GM23338 (cell line): ENCODE data around the gene CCDC178. TPM values are rescaled to one million over a fixed set of nuclear protein-coding genes. Genes with fewer than 3 reads are reported as not detected.

ENCODE experiments used
- ATAC-seq: fragments of 200-7000 bp; cut with Tn5 transposase; 3 replicates; pipeline ENCODE4 v1.9.1; 2020
- DNase-seq: peaks from one replicate; pipeline ENCODE4 v3.0.0-alpha.2; 2015; ENCODE audit warnings: low spot score
- H2AFZ ChIP-seq: fragments of 200-600 bp; sonication (generic); 2 replicates; pipeline ENCODE4 v1.8.0; 2016; ENCODE audit warnings: antibody characterized with exemption, mild to moderate bottlenecking, moderate library complexity
- H3F3A ChIP-seq: fragments of 200-600 bp; sonication (generic); replicated peaks from 2 replicates; pipeline ENCODE4 v1.8.0; 2017; ENCODE audit warnings: antibody characterized with exemption, mixed run types, low read depth
- H3K27ac ChIP-seq: fragments of 200-600 bp; sonication (generic); 2 replicates; pipeline ENCODE4 v1.6.1; 2016; ENCODE audit warnings: low read depth
- H3K27me3 ChIP-seq: fragments of 200-600 bp; sonication (generic); 2 replicates; pipeline ENCODE4 v1.8.0; 2016; ENCODE audit warnings: mild to moderate bottlenecking, mixed run types, moderate library complexity; ENCODE audit not compliant: insufficient read depth
- H3K36me3 ChIP-seq: fragments of 200-600 bp; sonication (generic); 2 replicates; pipeline ENCODE4 v1.8.0; 2016; ENCODE audit warnings: mild to moderate bottlenecking; ENCODE audit not compliant: insufficient read depth
- H3K4me1 ChIP-seq: fragments of 200-600 bp; sonication (generic); 2 replicates; pipeline ENCODE4 v1.8.0; 2016; ENCODE audit warnings: mild to moderate bottlenecking, moderate library complexity; ENCODE audit not compliant: insufficient read depth
- H3K4me2 ChIP-seq: fragments of 200-600 bp; sonication (generic); 2 replicates; pipeline ENCODE4 v1.7.1; 2017; ENCODE audit warnings: mixed run types
- H3K4me3 ChIP-seq: fragments of 200-600 bp; sonication (generic); 2 replicates; pipeline ENCODE4 v1.6.1; 2016; ENCODE audit warnings: mixed run types
- H3K79me2 ChIP-seq: fragments of 200-600 bp; sonication (generic); replicated peaks from 2 replicates; pipeline ENCODE4 v1.8.0; 2017; ENCODE audit warnings: mild to moderate bottlenecking; ENCODE audit not compliant: insufficient read depth
- H3K9me2 ChIP-seq: fragments of 200-600 bp; sonication (generic); 2 replicates; pipeline ENCODE4 v1.8.0; 2017; ENCODE audit not compliant: insufficient read depth
- H4K20me1 ChIP-seq: fragments of 200-600 bp; sonication (generic); replicated peaks from 2 replicates; pipeline ENCODE4 v1.8.0; 2017; ENCODE audit warnings: mild to moderate bottlenecking; ENCODE audit not compliant: insufficient read depth
- H3K27ac Mint-ChIP-seq: 2 replicates; pipeline ENCODE4 v1.8.0; 2020; ENCODE audit warnings: inconsistent platforms, mild to moderate bottlenecking, moderate library complexity, mixed read lengths
- H3K27me3 Mint-ChIP-seq: 3 replicates; pipeline ENCODE4 v1.8.0; 2022; ENCODE audit warnings: low read depth, mild to moderate bottlenecking, moderate library complexity, mixed read lengths, inconsistent platforms; ENCODE audit not compliant: insufficient read depth, poor library complexity
- H3K36me3 Mint-ChIP-seq: 3 replicates; pipeline ENCODE4 v1.8.0; 2021; ENCODE audit warnings: low read depth, mild to moderate bottlenecking, inconsistent platforms, moderate library complexity, mixed read lengths
- H3K4me1 Mint-ChIP-seq: 3 replicates; pipeline ENCODE4 v1.8.0; 2020; ENCODE audit warnings: mild to moderate bottlenecking, inconsistent platforms, mixed read lengths
- H3K4me3 Mint-ChIP-seq: 3 replicates; pipeline ENCODE4 v1.8.0; 2021; ENCODE audit warnings: moderate library complexity, mild to moderate bottlenecking, inconsistent platforms, mixed read lengths
- H3K9me3 Mint-ChIP-seq: 3 replicates; pipeline ENCODE4 v1.8.0; 2020; ENCODE audit warnings: moderate library complexity, mild to moderate bottlenecking, inconsistent platforms, mixed read lengths
- CREB1 ChIP-seq: fragments of 250-450 bp; sonication (Bioruptor Pico); IDR thresholded peaks from 2 replicates; pipeline ENCODE4 v1.5.0; 2020; ENCODE audit warnings: low read depth, mild to moderate bottlenecking, moderate library complexity
- EZH2 ChIP-seq: fragments of 200-600 bp; sonication (generic); IDR thresholded peaks from one replicate; pipeline ENCODE4 v1.8.0; 2017; ENCODE audit warnings: antibody characterized with exemption, mild to moderate bottlenecking, low read depth; ENCODE audit not compliant: unreplicated experiment
- EZH2phosphoT487 ChIP-seq: fragments of 200-600 bp; sonication (generic); IDR thresholded peaks from one replicate; pipeline ENCODE4 v1.8.1; 2018; ENCODE audit warnings: antibody characterized with exemption; ENCODE audit not compliant: unreplicated experiment
- JUNB ChIP-seq: IDR thresholded peaks from one replicate; pipeline ENCODE4 v1.6.1; 2016; ENCODE audit warnings: antibody characterized with exemption; ENCODE audit not compliant: unreplicated experiment
- NANOG ChIP-seq: IDR thresholded peaks from 2 replicates; pipeline ENCODE4 v1.6.1; 2016; ENCODE audit warnings: antibody characterized with exemption, borderline replicate concordance
- POLR2AphosphoS5 ChIP-seq: IDR thresholded peaks from 2 replicates; pipeline ENCODE4 v1.6.1; 2016; ENCODE audit warnings: antibody characterized with exemption, low read depth
- STAT1 ChIP-seq: IDR thresholded peaks from one replicate; pipeline ENCODE4 v1.6.1; 2016; ENCODE audit warnings: antibody characterized with exemption; ENCODE audit not compliant: unreplicated experiment
- ZNF114 ChIP-seq: fragments of 250-450 bp; sonication (Bioruptor Pico); IDR thresholded peaks from 2 replicates; pipeline ENCODE4 v1.5.0; 2020; ENCODE audit warnings: mild to moderate bottlenecking, moderate library complexity
- ZNF331 ChIP-seq: fragments of 250-450 bp; sonication (Bioruptor Pico); IDR thresholded peaks from 2 replicates; pipeline ENCODE4 v1.5.0; 2020; ENCODE audit warnings: low read depth, mild to moderate bottlenecking, moderate library complexity
- polyA plus RNA-seq: library from polyadenylated mRNA; unstranded; fragments of >200 nt; fragmentation: Nextera tagmentation; extraction: Ambion mirVana; gene quantifications from 2 replicates; pipeline ENCODE4 v1.2.1, GENCODE V29; 2016
- total RNA-seq: library from RNA; depleted of rRNA; stranded (reverse); fragments of >200 nt; shearing (Covaris generic); gene quantifications from 2 replicates; pipeline ENCODE4 v1.2.3, GENCODE V29; 2014
- TF ChIP-seq, protein P1 (sequence below): IDR thresholded peaks from one replicate; pipeline ENCODE4 v1.6.1; 2018; ENCODE audit warnings: antibody characterized with exemption; ENCODE audit not compliant: unreplicated experiment
- TF ChIP-seq, protein P2 (sequence below), 2 experiments: fragments of 200-600 bp in 1 of 2; sonication (generic) in 1 of 2; conservative IDR thresholded peaks; 2 replicates each; pipeline versions ENCODE4 v1.5.1 to v1.6.1; 2016 to 2017; ENCODE audit warnings: antibody characterized with exemption in 2 of 2, low read depth in 2 of 2, mild to moderate bottlenecking in 2 of 2, moderate library complexity in 1 of 2
- TF ChIP-seq, protein P3 (sequence below): IDR thresholded peaks from 2 replicates; pipeline ENCODE4 v1.6.1; 2016; ENCODE audit warnings: antibody characterized with exemption
- TF ChIP-seq, protein P4 (sequence below): fragments of 250-450 bp; sonication (Bioruptor Pico); IDR thresholded peaks from 2 replicates; pipeline ENCODE4 v1.5.0; 2020; ENCODE audit warnings: mild to moderate bottlenecking, moderate library complexity

CCDC178 gene
- total and polyA plus RNA-seq, 2 experiments from 2014 or later = 0.17 to 0.24 TPM

DNA sequence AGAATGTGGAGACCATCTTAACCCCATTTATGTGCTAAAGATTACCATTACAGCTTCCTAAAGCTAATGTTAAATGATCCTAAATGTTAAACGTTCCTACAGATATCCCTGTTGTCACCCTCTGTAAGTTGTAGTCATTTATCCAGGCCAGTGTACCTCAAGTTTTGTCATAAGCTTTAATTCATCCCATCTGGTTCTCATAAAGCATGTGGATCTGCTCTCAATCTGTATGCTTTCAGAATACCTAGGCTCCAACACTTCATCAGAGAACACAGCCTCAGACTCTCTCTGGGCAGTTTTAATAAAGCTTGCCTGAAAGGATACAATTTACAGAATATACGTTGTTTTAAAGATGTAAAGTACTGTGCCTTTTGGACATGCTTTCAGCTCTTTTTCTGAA, 4.2 kb upstream of the CCDC178 start:
- ATAC-seq (no peak), DNase-seq (no peak)
- H3K4me2 ChIP-seq = no peak overlapping the region
- H3K9me3 Mint-ChIP-seq = peaks cover 3% of the 10 kb centered on the region; the same call in 2 of the 3 replicates
- H3K36me3 ChIP-seq = no peaks in the 10 kb centered on the region
- H3K4me3 Mint-ChIP-seq = no peak overlapping the region
- 0 out of 2 replicates have a peak, but pooled peaks cover 5% of the 10 kb centered on the region for H3F3A ChIP-seq
- H3K27ac ChIP-seq = no peak overlapping the region
- H3K27me3 ChIP-seq = peaks cover 14% of the 10 kb centered on the region
- no peaks in the 10 kb centered on the region for H3K79me2 ChIP-seq
- H3K4me3 ChIP-seq = no peak overlapping the region
- H3K9me2 ChIP-seq = no peaks in the 10 kb centered on the region
- TF ChIP-seq JUNB (no peak), CREB1 (CRISPR knock-in tag) (no peak), POLR2AphosphoS5 (no peak), EZH2 (no peak), STAT1 (no peak), ZNF331 (no peak), EZH2phosphoT487 (no peak), NANOG (no peak), ZNF114 (CRISPR knock-in tag) (no peak)
- TF ChIP-seq, protein P1, sequence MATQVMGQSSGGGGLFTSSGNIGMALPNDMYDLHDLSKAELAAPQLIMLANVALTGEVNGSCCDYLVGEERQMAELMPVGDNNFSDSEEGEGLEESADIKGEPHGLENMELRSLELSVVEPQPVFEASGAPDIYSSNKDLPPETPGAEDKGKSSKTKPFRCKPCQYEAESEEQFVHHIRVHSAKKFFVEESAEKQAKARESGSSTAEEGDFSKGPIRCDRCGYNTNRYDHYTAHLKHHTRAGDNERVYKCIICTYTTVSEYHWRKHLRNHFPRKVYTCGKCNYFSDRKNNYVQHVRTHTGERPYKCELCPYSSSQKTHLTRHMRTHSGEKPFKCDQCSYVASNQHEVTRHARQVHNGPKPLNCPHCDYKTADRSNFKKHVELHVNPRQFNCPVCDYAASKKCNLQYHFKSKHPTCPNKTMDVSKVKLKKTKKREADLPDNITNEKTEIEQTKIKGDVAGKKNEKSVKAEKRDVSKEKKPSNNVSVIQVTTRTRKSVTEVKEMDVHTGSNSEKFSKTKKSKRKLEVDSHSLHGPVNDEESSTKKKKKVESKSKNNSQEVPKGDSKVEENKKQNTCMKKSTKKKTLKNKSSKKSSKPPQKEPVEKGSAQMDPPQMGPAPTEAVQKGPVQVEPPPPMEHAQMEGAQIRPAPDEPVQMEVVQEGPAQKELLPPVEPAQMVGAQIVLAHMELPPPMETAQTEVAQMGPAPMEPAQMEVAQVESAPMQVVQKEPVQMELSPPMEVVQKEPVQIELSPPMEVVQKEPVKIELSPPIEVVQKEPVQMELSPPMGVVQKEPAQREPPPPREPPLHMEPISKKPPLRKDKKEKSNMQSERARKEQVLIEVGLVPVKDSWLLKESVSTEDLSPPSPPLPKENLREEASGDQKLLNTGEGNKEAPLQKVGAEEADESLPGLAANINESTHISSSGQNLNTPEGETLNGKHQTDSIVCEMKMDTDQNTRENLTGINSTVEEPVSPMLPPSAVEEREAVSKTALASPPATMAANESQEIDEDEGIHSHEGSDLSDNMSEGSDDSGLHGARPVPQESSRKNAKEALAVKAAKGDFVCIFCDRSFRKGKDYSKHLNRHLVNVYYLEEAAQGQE = no peak
- TF ChIP-seq, protein P2, sequence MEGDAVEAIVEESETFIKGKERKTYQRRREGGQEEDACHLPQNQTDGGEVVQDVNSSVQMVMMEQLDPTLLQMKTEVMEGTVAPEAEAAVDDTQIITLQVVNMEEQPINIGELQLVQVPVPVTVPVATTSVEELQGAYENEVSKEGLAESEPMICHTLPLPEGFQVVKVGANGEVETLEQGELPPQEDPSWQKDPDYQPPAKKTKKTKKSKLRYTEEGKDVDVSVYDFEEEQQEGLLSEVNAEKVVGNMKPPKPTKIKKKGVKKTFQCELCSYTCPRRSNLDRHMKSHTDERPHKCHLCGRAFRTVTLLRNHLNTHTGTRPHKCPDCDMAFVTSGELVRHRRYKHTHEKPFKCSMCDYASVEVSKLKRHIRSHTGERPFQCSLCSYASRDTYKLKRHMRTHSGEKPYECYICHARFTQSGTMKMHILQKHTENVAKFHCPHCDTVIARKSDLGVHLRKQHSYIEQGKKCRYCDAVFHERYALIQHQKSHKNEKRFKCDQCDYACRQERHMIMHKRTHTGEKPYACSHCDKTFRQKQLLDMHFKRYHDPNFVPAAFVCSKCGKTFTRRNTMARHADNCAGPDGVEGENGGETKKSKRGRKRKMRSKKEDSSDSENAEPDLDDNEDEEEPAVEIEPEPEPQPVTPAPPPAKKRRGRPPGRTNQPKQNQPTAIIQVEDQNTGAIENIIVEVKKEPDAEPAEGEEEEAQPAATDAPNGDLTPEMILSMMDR (conservative IDR thresholded peaks at IDR 0.05; ENCODE audit: low read depth in 2 of 2) = no peak
- TF ChIP-seq, protein P3, sequence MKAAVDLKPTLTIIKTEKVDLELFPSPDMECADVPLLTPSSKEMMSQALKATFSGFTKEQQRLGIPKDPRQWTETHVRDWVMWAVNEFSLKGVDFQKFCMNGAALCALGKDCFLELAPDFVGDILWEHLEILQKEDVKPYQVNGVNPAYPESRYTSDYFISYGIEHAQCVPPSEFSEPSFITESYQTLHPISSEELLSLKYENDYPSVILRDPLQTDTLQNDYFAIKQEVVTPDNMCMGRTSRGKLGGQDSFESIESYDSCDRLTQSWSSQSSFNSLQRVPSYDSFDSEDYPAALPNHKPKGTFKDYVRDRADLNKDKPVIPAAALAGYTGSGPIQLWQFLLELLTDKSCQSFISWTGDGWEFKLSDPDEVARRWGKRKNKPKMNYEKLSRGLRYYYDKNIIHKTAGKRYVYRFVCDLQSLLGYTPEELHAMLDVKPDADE = no peak
- TF ChIP-seq, protein P4, sequence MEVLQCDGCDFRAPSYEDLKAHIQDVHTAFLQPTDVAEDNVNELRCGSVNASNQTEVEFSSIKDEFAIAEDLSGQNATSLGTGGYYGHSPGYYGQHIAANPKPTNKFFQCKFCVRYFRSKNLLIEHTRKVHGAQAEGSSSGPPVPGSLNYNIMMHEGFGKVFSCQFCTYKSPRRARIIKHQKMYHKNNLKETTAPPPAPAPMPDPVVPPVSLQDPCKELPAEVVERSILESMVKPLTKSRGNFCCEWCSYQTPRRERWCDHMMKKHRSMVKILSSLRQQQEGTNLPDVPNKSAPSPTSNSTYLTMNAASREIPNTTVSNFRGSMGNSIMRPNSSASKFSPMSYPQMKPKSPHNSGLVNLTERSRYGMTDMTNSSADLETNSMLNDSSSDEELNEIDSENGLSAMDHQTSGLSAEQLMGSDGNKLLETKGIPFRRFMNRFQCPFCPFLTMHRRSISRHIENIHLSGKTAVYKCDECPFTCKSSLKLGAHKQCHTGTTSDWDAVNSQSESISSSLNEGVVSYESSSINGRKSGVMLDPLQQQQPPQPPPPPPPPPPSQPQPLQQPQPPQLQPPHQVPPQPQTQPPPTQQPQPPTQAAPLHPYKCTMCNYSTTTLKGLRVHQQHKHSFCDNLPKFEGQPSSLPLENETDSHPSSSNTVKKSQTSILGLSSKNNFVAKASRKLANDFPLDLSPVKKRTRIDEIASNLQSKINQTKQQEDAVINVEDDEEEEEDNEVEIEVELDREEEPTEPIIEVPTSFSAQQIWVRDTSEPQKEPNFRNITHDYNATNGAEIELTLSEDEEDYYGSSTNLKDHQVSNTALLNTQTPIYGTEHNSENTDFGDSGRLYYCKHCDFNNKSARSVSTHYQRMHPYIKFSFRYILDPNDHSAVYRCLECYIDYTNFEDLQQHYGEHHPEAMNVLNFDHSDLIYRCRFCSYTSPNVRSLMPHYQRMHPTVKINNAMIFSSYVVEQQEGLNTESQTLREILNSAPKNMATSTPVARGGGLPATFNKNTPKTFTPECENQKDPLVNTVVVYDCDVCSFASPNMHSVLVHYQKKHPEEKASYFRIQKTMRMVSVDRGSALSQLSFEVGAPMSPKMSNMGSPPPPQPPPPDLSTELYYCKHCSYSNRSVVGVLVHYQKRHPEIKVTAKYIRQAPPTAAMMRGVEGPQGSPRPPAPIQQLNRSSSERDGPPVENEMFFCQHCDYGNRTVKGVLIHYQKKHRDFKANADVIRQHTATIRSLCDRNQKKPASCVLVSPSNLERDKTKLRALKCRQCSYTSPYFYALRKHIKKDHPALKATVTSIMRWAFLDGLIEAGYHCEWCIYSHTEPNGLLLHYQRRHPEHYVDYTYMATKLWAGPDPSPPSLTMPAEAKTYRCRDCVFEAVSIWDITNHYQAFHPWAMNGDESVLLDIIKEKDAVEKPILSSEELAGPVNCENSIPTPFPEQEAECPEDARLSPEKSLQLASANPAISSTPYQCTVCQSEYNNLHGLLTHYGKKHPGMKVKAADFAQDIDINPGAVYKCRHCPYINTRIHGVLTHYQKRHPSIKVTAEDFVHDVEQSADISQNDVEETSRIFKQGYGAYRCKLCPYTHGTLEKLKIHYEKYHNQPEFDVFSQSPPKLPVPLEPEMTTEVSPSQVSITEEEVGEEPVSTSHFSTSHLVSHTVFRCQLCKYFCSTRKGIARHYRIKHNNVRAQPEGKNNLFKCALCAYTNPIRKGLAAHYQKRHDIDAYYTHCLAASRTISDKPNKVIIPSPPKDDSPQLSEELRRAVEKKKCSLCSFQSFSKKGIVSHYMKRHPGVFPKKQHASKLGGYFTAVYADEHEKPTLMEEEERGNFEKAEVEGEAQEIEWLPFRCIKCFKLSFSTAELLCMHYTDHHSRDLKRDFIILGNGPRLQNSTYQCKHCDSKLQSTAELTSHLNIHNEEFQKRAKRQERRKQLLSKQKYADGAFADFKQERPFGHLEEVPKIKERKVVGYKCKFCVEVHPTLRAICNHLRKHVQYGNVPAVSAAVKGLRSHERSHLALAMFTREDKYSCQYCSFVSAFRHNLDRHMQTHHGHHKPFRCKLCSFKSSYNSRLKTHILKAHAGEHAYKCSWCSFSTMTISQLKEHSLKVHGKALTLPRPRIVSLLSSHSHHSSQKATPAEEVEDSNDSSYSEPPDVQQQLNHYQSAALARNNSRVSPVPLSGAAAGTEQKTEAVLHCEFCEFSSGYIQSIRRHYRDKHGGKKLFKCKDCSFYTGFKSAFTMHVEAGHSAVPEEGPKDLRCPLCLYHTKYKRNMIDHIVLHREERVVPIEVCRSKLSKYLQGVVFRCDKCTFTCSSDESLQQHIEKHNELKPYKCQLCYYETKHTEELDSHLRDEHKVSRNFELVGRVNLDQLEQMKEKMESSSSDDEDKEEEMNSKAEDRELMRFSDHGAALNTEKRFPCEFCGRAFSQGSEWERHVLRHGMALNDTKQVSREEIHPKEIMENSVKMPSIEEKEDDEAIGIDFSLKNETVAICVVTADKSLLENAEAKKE = no peak
- no peaks in the 10 kb centered on the region for H4K20me1 ChIP-seq
- H3K4me1 Mint-ChIP-seq = no peaks in the 10 kb centered on the region
- peaks cover 10% of the 10 kb centered on the region for H3K27me3 Mint-ChIP-seq
- H3K27ac Mint-ChIP-seq = no peak overlapping the region
- H2AFZ ChIP-seq = no peak overlapping the region
- peaks cover 4% of the 10 kb centered on the region; the same call in 1 of the 2 replicates for H3K4me1 ChIP-seq
- no peaks in the 10 kb centered on the region for H3K36me3 Mint-ChIP-seq
